Peyer's patch (tissue), 4 donors: Measurements from ENCODE around the gene LENEP.

Source experiments
- CTCF ChIP-seq, 6 experiments: fragments of 450-650 bp in 4 of 6; fragments of 200-600 bp in 2 of 6; sonication (generic) in 1 of 6; IDR thresholded peaks; one replicate each; pipeline ENCODE4 v1.5.1; 2017 to 2019; ENCODE audit warnings: antibody characterized with exemption in 6 of 6, mild to moderate bottlenecking in 3 of 6, moderate library complexity in 1 of 6
- POLR2A ChIP-seq, 2 donors: fragments of 450-650 bp; IDR thresholded peaks; one replicate each; pipeline ENCODE4 v1.5.1; 2017; ENCODE audit warnings: antibody characterized with exemption in 2 of 2, mild to moderate bottlenecking in 2 of 2, moderate library complexity in 2 of 2

GRCh38 chr1:154954541-154954940 lies 38.8 kb upstream of the LENEP start:
- TF ChIP-seq CTCF (IDR thresholded peaks at IDR 0.05) (no peak), POLR2A (IDR thresholded peaks at IDR 0.05) (no peak)
